COLO829 (cell line): ENCODE results near the gene DCAF17.
A peak's percentile ranks its signal among the peaks of the same experiment; 100 is the strongest.
"Not testable (repeated sequence)": the region's sequence is repeated elsewhere in the genome, so short reads cannot be mapped to it uniquely, and the experiment has no call there.

Experiments used
- DNase-seq: peaks from one replicate; pipeline ENCODE4 v3.0.0; 2012; ENCODE audit warnings: low spot score

DCAF17 gene

DNA sequence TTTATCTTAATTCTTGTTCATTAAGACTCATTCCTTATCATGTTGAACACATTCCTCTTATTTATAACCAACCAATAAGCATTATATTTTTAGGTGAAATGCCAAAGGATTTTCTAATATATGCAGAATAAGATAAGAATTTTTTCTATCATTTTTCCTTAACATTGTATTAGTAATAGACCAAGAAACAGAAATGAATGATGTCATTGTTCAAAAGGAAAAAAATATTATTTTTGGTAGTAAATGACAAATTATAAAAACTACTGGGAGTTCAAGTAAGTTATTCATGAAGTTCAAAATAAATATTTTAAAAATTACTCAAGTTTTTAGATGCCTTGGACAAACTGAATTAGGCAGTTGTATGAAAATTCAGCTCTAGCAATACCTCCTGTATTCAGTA is 25.5 kb downstream of the DCAF17 start:
- no peak for DNase-seq

DNA sequence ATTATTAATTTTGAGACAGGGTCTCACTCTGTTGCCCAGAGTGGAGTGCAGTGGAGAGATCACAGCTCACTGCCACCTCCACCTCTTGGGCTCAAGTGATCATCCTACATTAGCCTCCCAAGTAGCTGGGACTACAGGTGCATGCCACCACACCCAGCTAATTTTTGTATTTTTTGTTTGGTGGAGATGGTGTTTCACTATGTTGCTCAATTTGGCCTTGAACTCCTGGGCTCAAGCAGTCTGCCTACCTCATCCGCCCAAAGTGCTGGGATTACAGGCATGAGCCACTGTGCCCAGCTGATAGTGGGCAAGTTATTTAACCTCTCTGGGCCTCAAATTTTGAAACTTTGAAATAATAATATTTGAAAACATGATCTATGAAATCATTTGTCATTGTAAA is 26.5 kb downstream of the DCAF17 start:
- no peak for DNase-seq

DNA sequence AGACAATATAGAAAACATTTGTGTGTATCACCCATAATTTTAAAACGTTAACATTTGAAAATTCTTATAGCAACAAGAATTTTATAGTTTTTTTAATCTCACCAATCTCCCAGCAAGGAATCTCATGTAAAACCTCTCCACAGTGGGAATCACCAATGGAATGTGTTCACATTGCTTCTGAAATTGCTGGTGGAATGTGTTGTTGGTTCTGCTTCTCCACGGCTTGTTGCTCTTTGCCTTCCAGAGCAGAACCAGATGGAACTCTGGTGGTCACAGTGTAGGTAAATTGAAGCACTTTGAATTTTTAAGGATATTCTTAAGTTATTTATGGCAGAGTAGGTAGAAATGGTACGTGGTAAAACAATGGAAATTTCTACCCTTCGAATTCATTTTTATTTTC is 35.1 kb downstream of the DCAF17 start:
- no peak for DNase-seq

- no peak for DNase-seq
Measured at GRCh38 chr2:171470129-171470528, 36.1 kb downstream of the DCAF17 start.

DNA sequence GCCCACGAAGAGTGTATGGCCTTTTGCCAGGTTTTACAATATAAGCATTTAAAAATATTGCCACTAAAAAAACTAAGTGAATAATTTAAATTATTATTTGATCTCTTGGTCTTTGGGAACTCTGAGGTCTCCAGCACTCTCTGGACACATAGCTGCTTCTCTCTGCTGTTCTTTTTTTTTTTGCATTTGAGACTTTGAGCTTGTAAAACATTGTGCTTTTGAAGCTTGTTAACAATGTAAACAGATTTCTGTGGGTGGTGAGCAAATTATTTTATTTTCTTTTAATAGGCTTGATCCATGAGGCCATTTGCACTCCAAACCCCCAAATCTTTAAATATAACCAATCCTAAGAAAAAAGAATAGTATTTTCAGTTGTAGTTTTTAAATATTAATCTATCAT is 42.0 kb downstream of the DCAF17 start:
- DNase-seq, result no peak

- DNase-seq, result no peak
Measured at GRCh38 chr2:171478345-171478744, 44.3 kb downstream of the DCAF17 start.

DNA sequence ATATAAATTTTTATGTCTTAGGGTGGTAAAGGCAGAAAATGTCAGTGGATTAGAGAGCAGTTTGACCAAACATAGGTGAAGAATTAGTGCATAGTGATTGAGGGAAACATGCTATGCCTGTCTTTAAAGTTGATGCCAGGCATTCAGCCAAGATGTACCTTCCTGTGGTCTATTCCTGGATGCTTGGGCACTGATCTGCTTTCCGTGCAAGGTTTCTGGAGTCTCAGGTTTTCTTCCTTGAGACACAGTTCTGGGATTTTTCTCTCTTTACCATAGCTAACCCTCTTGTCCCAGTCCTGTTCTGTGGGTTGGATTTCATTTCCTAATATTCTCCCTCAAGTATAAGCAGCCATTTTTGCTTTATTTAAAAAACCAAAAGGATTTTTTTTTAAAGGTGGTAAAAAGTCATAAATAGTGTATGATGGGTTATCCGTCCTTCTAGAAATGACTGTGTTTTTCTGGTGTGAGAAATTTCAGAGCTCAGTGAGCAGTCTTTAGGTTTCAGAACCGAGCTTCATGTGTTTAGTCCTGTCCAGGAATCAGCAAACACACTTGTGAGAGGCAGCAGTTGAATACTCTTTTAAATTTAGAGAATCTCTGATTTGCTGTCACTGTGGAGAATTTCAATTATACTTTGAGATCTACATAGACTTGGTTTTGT is 45.3 kb downstream of the DCAF17 start:
- no peak for DNase-seq

GRCh38 chr2:171480908-171481307 is 46.9 kb downstream of the DCAF17 start:
- DNase-seq, result no peak

- DNase-seq, result no peak
Measured at GRCh38 chr2:171482308-171482707, 48.3 kb downstream of the DCAF17 start.

- DNase-seq, result no peak
Measured at GRCh38 chr2:171482877-171483276, 48.9 kb downstream of the DCAF17 start.

- no peak for DNase-seq
Measured at GRCh38 chr2:171483793-171484192, 49.8 kb downstream of the DCAF17 start.

DNA sequence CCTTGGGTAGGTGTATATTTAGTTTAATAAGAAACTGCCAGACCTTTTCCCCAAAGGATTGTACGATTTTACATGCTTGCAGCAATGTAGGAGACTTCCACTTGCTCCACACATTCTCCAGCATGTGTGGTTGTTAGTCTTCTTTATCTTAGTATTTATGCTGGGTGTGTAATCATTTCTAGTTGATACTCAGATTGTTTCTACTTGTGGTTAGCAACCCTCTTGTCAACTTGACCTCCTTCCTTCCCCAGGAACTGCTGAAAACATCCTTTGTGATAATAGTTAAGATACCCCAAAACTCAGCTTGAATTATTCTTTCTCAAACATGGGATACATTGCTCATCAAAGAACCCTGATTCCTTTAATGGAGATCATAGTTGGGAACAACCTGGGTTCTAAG is 51.1 kb downstream of the DCAF17 start:
- DNase-seq, result no peak

- DNase-seq, result no peak
Measured at GRCh38 chr2:171487201-171487600, 53.2 kb downstream of the DCAF17 start.

- no peak for DNase-seq
Measured at GRCh38 chr2:171487803-171488259, 53.8 kb downstream of the DCAF17 start.

DNA sequence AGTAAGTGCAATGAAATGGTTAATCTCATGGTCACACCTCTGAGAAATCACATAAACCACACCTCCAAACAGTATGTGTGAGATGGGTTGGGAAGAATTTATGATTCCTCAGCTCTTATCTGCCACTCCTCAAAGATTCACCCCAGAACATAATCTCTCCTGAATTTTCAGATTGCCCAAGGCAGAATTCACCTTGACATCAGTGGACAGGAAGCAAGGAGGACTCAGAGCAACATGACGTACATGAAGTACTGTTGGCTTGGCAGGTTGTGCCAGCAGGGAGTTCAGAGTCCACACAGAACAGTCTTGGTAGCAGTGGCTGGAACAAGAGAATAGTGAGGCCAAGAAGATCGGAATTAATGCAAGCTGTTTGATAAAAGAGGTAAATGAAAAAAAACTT is 56.6 kb downstream of the DCAF17 start:
- DNase-seq, result no peak

GRCh38 chr2:171491292-171491691 is 57.3 kb downstream of the DCAF17 start:
- no peak for DNase-seq

DNA sequence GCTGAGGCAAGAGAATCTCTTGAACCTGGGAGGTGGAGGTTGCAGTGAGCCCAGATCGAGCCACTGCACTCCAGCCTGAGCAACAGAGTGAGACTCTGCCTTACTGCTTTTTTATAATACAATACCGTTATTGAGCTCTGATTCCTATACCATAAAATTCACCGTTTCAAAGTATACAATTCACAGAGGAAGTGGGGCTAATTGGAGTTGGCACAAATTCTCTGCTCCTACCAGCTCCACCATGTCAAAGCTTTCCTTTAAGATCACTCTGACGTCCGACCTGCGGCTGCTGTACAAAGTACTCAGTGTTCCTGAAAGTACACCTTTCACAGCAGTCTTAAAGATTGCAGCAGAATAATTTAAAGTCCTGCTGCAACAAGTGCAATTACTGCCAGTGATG is 58.6 kb downstream of the DCAF17 start:
- DNase-seq, result peak; percentile 12

GRCh38 chr2:171497664-171498063 is 63.6 kb downstream of the DCAF17 start:
- DNase-seq, result not testable (repeated sequence)

DNA sequence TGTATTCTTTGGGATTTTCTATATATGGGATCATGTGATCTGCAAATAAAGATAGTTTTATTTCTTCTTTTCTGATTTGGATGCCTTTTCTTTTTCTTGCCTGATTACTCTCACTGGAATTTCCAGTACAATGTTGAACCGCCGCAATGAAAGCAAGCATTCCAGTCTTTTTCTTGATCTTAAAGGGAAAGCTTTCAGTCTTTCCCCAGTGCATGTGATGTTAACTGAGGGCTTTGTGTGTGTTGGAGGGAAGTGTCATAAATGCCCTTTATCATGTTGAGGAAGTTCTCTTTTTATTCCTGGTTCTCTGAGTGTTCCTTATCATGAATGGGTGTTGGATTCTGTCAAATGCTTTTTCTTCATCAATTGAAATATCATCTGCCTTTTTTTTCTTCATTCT is 71.3 kb downstream of the DCAF17 start:
- DNase-seq, result peak; percentile 66

DNA sequence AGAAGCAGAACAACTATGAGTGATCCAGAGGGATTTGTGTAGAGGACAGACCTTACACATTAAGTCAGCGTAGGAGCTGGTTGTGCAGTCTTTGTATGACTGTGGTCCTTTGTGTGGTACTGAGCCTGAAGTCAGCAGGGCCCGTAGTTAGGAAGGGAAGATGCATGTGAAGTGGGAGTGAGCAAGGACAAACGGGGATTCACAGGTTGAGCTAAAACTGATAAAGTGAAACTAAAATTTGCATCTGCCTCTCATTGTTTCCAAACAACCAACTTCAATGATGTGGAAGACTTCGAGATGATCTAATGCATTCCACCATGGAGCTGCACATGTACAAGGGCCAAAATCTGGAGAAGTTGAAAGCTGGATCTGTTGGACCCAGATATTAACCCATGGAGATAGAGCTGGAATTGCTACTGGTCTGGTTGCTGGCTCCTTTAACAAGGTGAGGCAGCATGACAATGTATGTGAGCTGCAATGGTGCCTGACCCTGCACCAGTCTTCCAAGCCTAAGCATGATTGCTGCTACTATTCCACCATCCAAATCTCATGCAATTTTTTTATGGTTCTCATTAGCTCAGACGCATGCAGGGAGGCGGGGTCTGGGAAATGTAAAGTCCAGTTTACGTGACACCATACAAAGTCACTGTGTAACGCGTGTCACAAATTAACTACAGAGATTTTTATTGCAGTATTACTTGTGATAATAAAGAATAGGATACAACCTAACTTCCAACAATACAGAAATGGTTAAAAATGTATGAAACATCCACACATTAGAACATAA is 76.1 kb downstream of the DCAF17 start:
- DNase-seq, result no peak

DNA sequence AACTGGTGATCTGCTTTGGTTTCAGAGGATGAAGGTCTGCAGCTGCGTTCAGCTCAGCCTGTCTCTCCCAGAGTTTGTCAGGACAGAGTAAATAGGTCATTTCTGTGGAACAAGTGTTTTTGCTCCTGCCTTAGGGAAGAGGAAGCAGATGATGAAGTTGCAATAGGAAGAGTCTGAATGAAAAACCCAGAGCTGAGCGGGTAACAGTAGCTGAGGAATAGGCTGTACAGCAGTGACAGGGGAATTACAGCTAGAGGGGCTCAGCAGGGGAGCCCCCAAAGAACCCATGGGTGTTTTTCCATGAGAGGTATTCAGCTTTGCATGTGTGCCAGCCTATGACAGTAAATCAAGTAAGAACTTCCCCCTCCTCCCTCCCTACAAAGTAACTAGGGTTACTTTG is 78.0 kb downstream of the DCAF17 start:
- DNase-seq, result no peak

DNA sequence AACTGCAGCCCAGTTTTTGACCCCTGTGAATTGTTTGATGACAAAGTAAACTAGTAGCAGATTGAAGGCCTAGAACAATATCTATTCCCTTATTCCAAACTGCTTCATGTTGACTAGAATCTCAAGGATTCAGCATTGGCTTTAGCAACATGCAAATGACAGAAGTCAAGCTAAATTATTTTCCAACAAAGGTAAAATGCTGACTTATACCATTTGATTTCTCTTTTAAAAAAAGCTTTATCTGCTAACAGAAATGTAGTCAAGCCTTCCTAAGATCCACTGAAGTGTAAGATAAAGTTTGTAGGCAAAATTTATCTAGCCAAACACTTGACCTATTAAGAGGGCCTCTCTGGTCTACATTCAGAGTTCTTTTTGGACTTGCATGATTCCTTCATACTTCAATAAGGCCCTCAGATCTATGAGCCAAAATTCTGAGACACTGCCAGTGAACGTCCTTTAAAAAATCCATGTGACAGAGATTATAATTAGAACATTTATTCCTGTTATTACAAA is 78.7 kb downstream of the DCAF17 start:
- no peak for DNase-seq

DNA sequence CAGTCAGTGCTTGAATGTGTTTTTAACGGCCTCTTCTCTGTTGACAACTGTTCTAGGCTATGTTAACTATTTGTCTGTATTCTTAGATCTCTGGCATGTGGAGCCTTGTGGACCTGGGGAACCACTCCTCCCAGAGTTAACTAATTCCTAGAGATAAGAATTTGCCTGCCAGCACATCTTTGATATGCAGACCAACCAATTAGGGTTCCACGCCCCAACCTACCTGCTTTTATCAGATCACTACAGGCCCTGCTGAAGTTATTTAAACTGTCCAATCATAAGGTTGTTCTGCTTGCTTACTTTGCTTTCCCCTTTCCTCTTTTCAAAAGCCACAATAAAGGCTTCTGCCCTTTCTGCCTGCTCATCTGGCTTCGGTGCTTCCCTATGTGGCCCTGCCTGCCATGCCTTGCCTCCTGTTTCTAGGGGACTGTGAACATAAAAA is 79.7 kb downstream of the DCAF17 start:
- no peak for DNase-seq
